Measurements from ENCODE around the gene MMP8.

The MMP8 gene

GRCh38 chr11:102724904-102725500 is at the start of gene MMP8:
Gene MMP8 (minus strand): TSS chr11:102724954. CDS start chr11:102724855, 99 bp downstream.
- TF ChIP-seq CTCF (IDR thresholded peaks at IDR 0.05; ENCODE audit: borderline replicate concordance, control extremely low read depth, extremely low read depth, insufficient read depth, missing control alignments), result no peak
- in situ Hi-C loops (cut with MboI; ENCODE audit: low sequenced_read_pairs, unreplicated experiment), result no loop called here
- no peak for DNase-seq (ENCODE audit: low spot score)

- TF ChIP-seq CTCF (IDR thresholded peaks at IDR 0.05; ENCODE audit: borderline replicate concordance, control extremely low read depth, extremely low read depth, insufficient read depth, missing control alignments), result no peak
Measured at GRCh38 chr11:102773386-102773785, 48.6 kb upstream of the MMP8 start.

GRCh38 chr11:102771351-102771750 is 46.6 kb upstream of the MMP8 start:
- in situ Hi-C loops (cut with MboI; ENCODE audit: low sequenced_read_pairs, unreplicated experiment), result no loop called here
- TF ChIP-seq CTCF (IDR thresholded peaks at IDR 0.05; ENCODE audit: borderline replicate concordance, control extremely low read depth, extremely low read depth, insufficient read depth, missing control alignments), result no peak
- DNase-seq (ENCODE audit: low spot score), result no peak

More at GRCh38 chr11:102773386-102773785, 48.6 kb upstream of the MMP8 start:
- in situ Hi-C loops (cut with MboI; ENCODE audit: low sequenced_read_pairs, unreplicated experiment), result no loop called here
- DNase-seq (ENCODE audit: low spot score), result no peak

GRCh38 chr11:102770191-102770590 is 45.4 kb upstream of the MMP8 start:
- no peak for DNase-seq (ENCODE audit: low spot score)
- in situ Hi-C loops (cut with MboI; ENCODE audit: low sequenced_read_pairs, unreplicated experiment), result no loop called here
- no peak for TF ChIP-seq CTCF (IDR thresholded peaks at IDR 0.05; ENCODE audit: borderline replicate concordance, control extremely low read depth, extremely low read depth, insufficient read depth, missing control alignments)

GRCh38 chr11:102767800-102768199 is 43.0 kb upstream of the MMP8 start:
- in situ Hi-C loops (cut with MboI; ENCODE audit: low sequenced_read_pairs, unreplicated experiment), result no loop called here
- no peak for DNase-seq (ENCODE audit: low spot score)
- no peak for TF ChIP-seq CTCF (IDR thresholded peaks at IDR 0.05; ENCODE audit: borderline replicate concordance, control extremely low read depth, extremely low read depth, insufficient read depth, missing control alignments)

GRCh38 chr11:102763440-102763839 is 38.7 kb upstream of the MMP8 start:
- in situ Hi-C loops (cut with MboI; ENCODE audit: low sequenced_read_pairs, unreplicated experiment), result no loop called here
- no peak for TF ChIP-seq CTCF (IDR thresholded peaks at IDR 0.05; ENCODE audit: borderline replicate concordance, control extremely low read depth, extremely low read depth, insufficient read depth, missing control alignments)
- DNase-seq (ENCODE audit: low spot score), result no peak

Data from GM13976 (cell line).